Measurements from ENCODE around the gene DLG1. TPM values are rescaled to one million over a fixed set of nuclear protein-coding genes. Genes with fewer than 3 reads are reported as not detected.

DLG1 gene
- total and polyA plus RNA-seq, 2 of the 4 experiments (the other 2 are of a cell fraction), result 21.2 to 57.7 TPM

- in situ Hi-C loops (cut with MboI; ENCODE audit: low sequenced_read_pairs), result no loop called here
- WGBS, 2 experiments (ENCODE audit: extremely low coverage in 2 of 2, insufficient read length in 1 of 2), result no CpG with 5 or more reads among the region's 5 CpGs
These were observed 291.6 kb downstream of the DLG1 start for GRCh38 chr3:197006860-197007259.

More at GRCh38 chr3:197006860-197007259, 291.6 kb downstream of the DLG1 start:
- POLR2A ChIA-PET (ENCODE audit: unreplicated experiment), result no interaction called here
- intact Hi-C loops (cut with micrococcal nuclease) (loop anchor here (10.0 kb wide), 1 partner anchor 508 kb away; no protein-coding TSS in a partner anchor), dilution Hi-C loops (cut with HindIII; ENCODE audit: low sequenced_read_pairs, unreplicated experiment) (no loop called here)
- H3K4me3 ChIP-seq (ENCODE audit: insufficient read depth, low read depth, low read length), result no peak overlapping the region
- H3K4me2 ChIP-seq (ENCODE audit: low read depth, low read length), result no peak overlapping the region
- no peak for TF ChIP-seq RAD21 (IDR thresholded peaks at IDR 0.05; ENCODE audit: low read length)
- H3K4ac ChIP-seq (ENCODE audit: low read depth, low read length), result no peak overlapping the region
- no peak overlapping the region for H2BK15ac ChIP-seq (ENCODE audit: low read depth, low read length)
- no peak overlapping the region for H3K14ac ChIP-seq (replicated peaks; ENCODE audit: low read depth, low read length)
- no peak for DNase-seq
- H2AK9ac ChIP-seq (replicated peaks; ENCODE audit: low read depth, low read length, poor library complexity), result no peak overlapping the region
- no peak overlapping the region for H3K18ac ChIP-seq (ENCODE audit: low read depth, low read length)
- H3K9me3 ChIP-seq (ENCODE audit: control insufficient read depth, insufficient read depth, low read length), result no peaks in the 10 kb centered on the region
- H3K56ac ChIP-seq (ENCODE audit: extremely low read depth, insufficient read depth, low read length), result no peak overlapping the region
- no peak overlapping the region for H2BK20ac ChIP-seq (ENCODE audit: low read depth, low read length)
- peaks cover 4% of the 10 kb centered on the region; the same call in 1 of the 2 replicates for H3K27me3 ChIP-seq (ENCODE audit: control insufficient read depth, insufficient read depth, low read length)
- H3K23ac ChIP-seq (ENCODE audit: low read depth, low read length), result no peak overlapping the region
- CTCF ChIA-PET, result no interaction called here
- BruUV-seq (replicated peaks), result no TSS peak
- peaks cover 3% of the 10 kb centered on the region; the same call in 1 of the 2 replicates for H3K4me1 ChIP-seq (ENCODE audit: control insufficient read depth, insufficient read depth, low read length)
- H3K9me1 ChIP-seq (ENCODE audit: insufficient read depth, low read length), result peaks cover 5% of the 10 kb centered on the region
- H3K36me3 ChIP-seq (ENCODE audit: control insufficient read depth, insufficient read depth, low read length), result no peaks in the 10 kb centered on the region
- no peak overlapping the region for H4K91ac ChIP-seq (ENCODE audit: insufficient read depth, low read depth, low read length)
- no peak overlapping the region for H4K8ac ChIP-seq (ENCODE audit: low read depth in 2 of 2, low read length in 2 of 2)
- no peak overlapping the region for H4K5ac ChIP-seq (ENCODE audit: low read depth, low read length)
- H3K27ac ChIP-seq (ENCODE audit: insufficient read depth, low read length), result no peak overlapping the region
- no peaks in the 10 kb centered on the region for H4K20me1 ChIP-seq (ENCODE audit: insufficient read depth, low read length)
- ATAC-seq (ENCODE audit: low read depth), result no peak
- no peak overlapping the region for H2AK5ac ChIP-seq (ENCODE audit: low read depth, low read length)
- no peak overlapping the region for H2BK5ac ChIP-seq (ENCODE audit: low read depth, low read length, poor library complexity, severe bottlenecking)
- H2AFZ ChIP-seq (replicated peaks; ENCODE audit: low read length, poor library complexity), result no peak overlapping the region
- no peak overlapping the region for H3K9ac ChIP-seq (ENCODE audit: low read depth, low read length)
- peaks cover 0 to 4% of the 10 kb centered on the region in 2 experiments; a peak in 1 of 4 replicates for H3K79me1 ChIP-seq (ENCODE audit: low read depth in 1 of 2, low read length in 2 of 2)
- H2BK120ac ChIP-seq (ENCODE audit: low read depth, low read length), result no peak overlapping the region

All from IMR-90 (cell line).